Endodermal cell (in vitro differentiated cells): ENCODE measurements around the gene DPF3. TPM values are rescaled to one million over a fixed set of nuclear protein-coding genes. Genes with fewer than 3 reads are reported as not detected.
A peak's percentile ranks its signal among the peaks of the same experiment; 100 is the strongest.

Source experiments
- DNase-seq: peaks from one replicate; pipeline ENCODE4 v3.0.0-alpha.2; 2017
- H3K27ac ChIP-seq: 2 replicates; pipeline ENCODE4 v1.5.1; 2013; ENCODE audit warnings: mild to moderate bottlenecking, low read depth, low read length, moderate library complexity
- H3K27me3 ChIP-seq: 2 replicates; pipeline ENCODE4 v1.6.1; 2013; ENCODE audit warnings: mild to moderate bottlenecking, low read length, moderate library complexity; ENCODE audit not compliant: insufficient read depth, control insufficient read depth, poor library complexity, severe bottlenecking
- H3K36me3 ChIP-seq: 2 replicates; pipeline ENCODE4 v1.7.0; 2013; ENCODE audit warnings: mild to moderate bottlenecking, low read length, moderate library complexity; ENCODE audit not compliant: control insufficient read depth, insufficient read depth
- H3K4me1 ChIP-seq: one replicate; pipeline ENCODE4 v1.7.0; 2013; ENCODE audit warnings: low read length; ENCODE audit not compliant: control insufficient read depth, insufficient read depth
- H3K4me3 ChIP-seq: 2 replicates; pipeline ENCODE4 v1.5.1; 2013; ENCODE audit warnings: mild to moderate bottlenecking, low read length, moderate library complexity
- H3K9ac ChIP-seq: 2 replicates; pipeline ENCODE4 v1.6.1; 2013; ENCODE audit warnings: mild to moderate bottlenecking, low read length, moderate library complexity; ENCODE audit not compliant: poor library complexity, severe bottlenecking; ENCODE audit errors: extremely low read depth
- H3K9me3 ChIP-seq: 2 replicates; pipeline ENCODE4 v1.6.1; 2013; ENCODE audit warnings: mild to moderate bottlenecking, low read length, moderate library complexity; ENCODE audit not compliant: control insufficient read depth
- H3K27ac Mint-ChIP-seq: 2 replicates; pipeline ENCODE4 v1.8.0; 2020; ENCODE audit warnings: mixed read lengths
- H3K27me3 Mint-ChIP-seq: 2 replicates; pipeline ENCODE4 v1.8.0; 2021; ENCODE audit warnings: mild to moderate bottlenecking, mixed read lengths; ENCODE audit not compliant: insufficient read depth
- H3K36me3 Mint-ChIP-seq: 2 replicates; pipeline ENCODE4 v1.8.0; 2020; ENCODE audit warnings: low read depth, mixed read lengths
- H3K4me1 Mint-ChIP-seq: 2 replicates; pipeline ENCODE4 v1.8.0; 2020; ENCODE audit warnings: mixed read lengths
- H3K4me3 Mint-ChIP-seq: 2 replicates; pipeline ENCODE4 v1.8.0; 2020; ENCODE audit warnings: mild to moderate bottlenecking, moderate library complexity, mixed read lengths
- H3K9me3 Mint-ChIP-seq: 2 replicates; pipeline ENCODE4 v1.8.0; 2020; ENCODE audit warnings: mild to moderate bottlenecking, mixed read lengths
- WGBS, 2 experiments: methylation state at CpG; one replicate each; pipeline versions ENCODE4 v1.1.5 to v1.1.7; 2013; ENCODE audit warnings: missing lambda C conversion rate in 2 of 2, mixed read lengths in 1 of 2; ENCODE audit not compliant: insufficient coverage in 1 of 2, insufficient read length in 1 of 2; 5-methylcytosine and 5-hydroxymethylcytosine counted together
- total RNA-seq, 2 donors: library from RNA; stranded (reverse); fragmentation: NEBNext Ultra II Directional in 1 of 2; extraction: Animal tissue kit (Norgen Biotek cat#: 25700) in 1 of 2; gene quantifications; 2 replicates in 1 of 2; 3 replicates in 1 of 2; pipeline ENCODE4 v1.2.1, GENCODE V29; 2021
- TF ChIP-seq, protein P1 (sequence below): fragments of 200-600 bp; sonication (generic); conservative IDR thresholded peaks from 2 replicates; pipeline ENCODE4 v1.5.0; 2021; ENCODE audit warnings: antibody characterized with exemption, mild to moderate bottlenecking

Gene DPF3
- total RNA-seq, 2 donors from 2014 or later = not detected

DNA sequence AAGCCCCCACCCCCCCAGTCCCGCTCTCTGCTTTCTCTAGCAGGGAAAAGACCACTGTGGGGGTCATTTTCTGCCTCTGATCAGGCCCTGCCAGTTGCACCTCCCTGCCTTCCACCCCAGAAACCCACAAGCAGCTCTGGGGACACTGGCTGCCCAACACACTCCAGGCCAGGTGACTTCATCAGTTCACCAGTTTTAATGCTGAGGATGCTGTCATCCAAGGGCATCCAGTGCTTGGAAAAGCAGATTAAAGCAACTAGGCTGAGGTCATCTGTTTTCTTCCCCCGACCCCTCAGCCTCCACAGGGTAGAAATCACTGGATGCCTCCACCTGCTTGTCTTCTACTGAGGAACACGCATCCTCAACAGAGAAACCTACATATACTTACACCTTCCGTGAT is 282.4 kb downstream of the DPF3 start:
- Histone ChIP-seq H3K4me3 (no peak overlapping the region), H3K9me3 (no peaks in the 10 kb centered on the region), H3K4me1 (no peaks in the 10 kb centered on the region), H3K36me3 (no peaks in the 10 kb centered on the region), H3K27ac (no peak overlapping the region), H3K27me3 (no peaks in the 10 kb centered on the region), H3K9ac (no peak overlapping the region)
- no peak for DNase-seq
- 89 to 90% methylated on average over 3 to 4 of the region's 4 CpGs for WGBS, 2 experiments
- no peaks in the 10 kb centered on the region for H3K9me3 Mint-ChIP-seq
- H3K27me3 Mint-ChIP-seq = peaks cover 5% of the 10 kb centered on the region
- no peak overlapping the region for H3K4me3 Mint-ChIP-seq
- H3K27ac Mint-ChIP-seq = no peak overlapping the region
- H3K36me3 Mint-ChIP-seq = no peaks in the 10 kb centered on the region
- TF ChIP-seq, protein P1, sequence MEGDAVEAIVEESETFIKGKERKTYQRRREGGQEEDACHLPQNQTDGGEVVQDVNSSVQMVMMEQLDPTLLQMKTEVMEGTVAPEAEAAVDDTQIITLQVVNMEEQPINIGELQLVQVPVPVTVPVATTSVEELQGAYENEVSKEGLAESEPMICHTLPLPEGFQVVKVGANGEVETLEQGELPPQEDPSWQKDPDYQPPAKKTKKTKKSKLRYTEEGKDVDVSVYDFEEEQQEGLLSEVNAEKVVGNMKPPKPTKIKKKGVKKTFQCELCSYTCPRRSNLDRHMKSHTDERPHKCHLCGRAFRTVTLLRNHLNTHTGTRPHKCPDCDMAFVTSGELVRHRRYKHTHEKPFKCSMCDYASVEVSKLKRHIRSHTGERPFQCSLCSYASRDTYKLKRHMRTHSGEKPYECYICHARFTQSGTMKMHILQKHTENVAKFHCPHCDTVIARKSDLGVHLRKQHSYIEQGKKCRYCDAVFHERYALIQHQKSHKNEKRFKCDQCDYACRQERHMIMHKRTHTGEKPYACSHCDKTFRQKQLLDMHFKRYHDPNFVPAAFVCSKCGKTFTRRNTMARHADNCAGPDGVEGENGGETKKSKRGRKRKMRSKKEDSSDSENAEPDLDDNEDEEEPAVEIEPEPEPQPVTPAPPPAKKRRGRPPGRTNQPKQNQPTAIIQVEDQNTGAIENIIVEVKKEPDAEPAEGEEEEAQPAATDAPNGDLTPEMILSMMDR = no peak
- no peaks in the 10 kb centered on the region for H3K4me1 Mint-ChIP-seq

DNA sequence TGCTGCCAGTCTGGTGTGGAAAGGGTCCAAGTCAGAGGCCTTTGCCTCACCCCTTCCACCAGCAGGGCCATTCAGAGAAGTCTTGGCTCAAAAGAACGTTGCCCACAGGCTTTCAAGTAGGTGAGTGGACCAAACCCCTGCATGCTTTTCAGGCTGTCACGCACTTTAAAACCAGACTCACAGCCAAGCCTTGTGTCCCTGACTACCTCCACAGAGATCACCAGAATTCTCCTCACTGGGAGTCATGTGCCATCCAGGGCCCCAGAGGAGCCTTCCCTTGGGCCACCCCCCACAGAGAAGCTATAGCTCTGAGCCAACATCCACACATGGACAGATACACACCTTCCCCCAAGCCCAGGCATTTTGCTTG is 283.1 kb downstream of the DPF3 start:
- no peaks in the 10 kb centered on the region for H3K9me3 ChIP-seq
- 92% methylated on average over 2 of the region's 2 CpGs; no CpG with 5 or more reads in 1 of the 2 experiments for WGBS, 2 experiments
- Mint-ChIP-seq H3K27ac (no peak overlapping the region), H3K4me3 (no peak overlapping the region), H3K27me3 (peaks cover 5% of the 10 kb centered on the region), H3K4me1 (no peaks in the 10 kb centered on the region), H3K9me3 (no peaks in the 10 kb centered on the region), H3K36me3 (no peaks in the 10 kb centered on the region)
- TF ChIP-seq, protein P1 = no peak
- no peak overlapping the region for H3K9ac ChIP-seq
- H3K36me3 ChIP-seq = no peaks in the 10 kb centered on the region
- no peak overlapping the region for H3K4me3 ChIP-seq
- no peak overlapping the region for H3K27ac ChIP-seq
- H3K27me3 ChIP-seq = no peaks in the 10 kb centered on the region
- H3K4me1 ChIP-seq = no peaks in the 10 kb centered on the region
- peak; percentile 24 for DNase-seq

DNA sequence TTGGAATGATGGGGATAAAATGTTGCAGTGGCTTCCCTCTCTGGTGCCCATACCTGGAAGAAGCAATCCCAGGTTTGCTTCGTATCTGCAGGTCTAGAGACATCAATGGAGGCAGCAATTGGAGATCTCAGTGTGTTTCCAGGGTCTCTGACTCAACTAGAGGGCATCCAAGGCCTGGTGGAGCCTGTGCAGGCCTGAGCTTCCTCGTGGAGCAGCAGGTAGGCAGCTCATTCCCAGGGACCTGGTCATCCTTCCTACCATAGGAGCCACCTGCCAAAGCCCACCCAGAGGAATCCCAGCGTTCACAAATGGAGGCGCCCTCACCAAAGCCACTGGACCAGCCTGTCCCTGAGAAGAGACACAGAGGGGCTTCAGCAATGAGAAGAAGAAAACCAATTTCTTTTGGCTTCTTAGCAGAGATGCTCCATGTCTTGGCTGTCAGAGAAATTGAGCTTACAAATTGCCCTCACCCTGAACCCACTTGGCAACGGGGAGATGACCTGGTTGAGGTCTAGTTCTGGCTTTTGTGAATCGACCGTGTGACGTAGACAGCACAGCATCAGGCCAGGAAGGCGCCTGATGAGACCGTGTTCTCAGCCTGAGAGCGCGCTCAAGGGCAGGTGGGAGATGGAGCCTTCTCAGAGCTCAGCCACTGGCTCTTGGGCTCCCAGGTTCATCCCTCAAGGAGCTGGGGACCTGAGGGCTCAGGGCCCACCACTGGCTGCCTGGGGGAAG is 283.6 kb downstream of the DPF3 start:
- Mint-ChIP-seq H3K36me3 (no peaks in the 10 kb centered on the region), H3K4me1 (no peaks in the 10 kb centered on the region), H3K9me3 (no peaks in the 10 kb centered on the region), H3K27me3 (peaks cover 5% of the 10 kb centered on the region), H3K27ac (no peak overlapping the region), H3K4me3 (no peak overlapping the region)
- Histone ChIP-seq H3K9me3 (no peaks in the 10 kb centered on the region), H3K27ac (no peak overlapping the region), H3K4me3 (no peak overlapping the region), H3K36me3 (no peaks in the 10 kb centered on the region), H3K27me3 (no peaks in the 10 kb centered on the region), H3K9ac (no peak overlapping the region), H3K4me1 (no peaks in the 10 kb centered on the region)
- WGBS, 2 experiments = 90 to 93% methylated on average over 9 to 12 of the region's 12 CpGs
- TF ChIP-seq, protein P1 = no peak
- DNase-seq = peak; percentile 20
